PC-9 (cell line): ENCODE results near the gene MYO1E. TPM values are rescaled to one million over a fixed set of nuclear protein-coding genes. Genes with fewer than 3 reads are reported as not detected.

Source experiments
- BruUV-seq: library from RNA; stranded (reverse); fragments of 400-500 nt; replicated peaks from 2 replicates; lab custom pipeline; 2021; lab: Mats Ljungman, UMichigan
- CTCF ChIA-PET: fragments of 300-600 bp; sonication (Branson Sonifier 250); formaldehyde crosslinking; loops from one replicate; lab custom pipeline; 2022; ENCODE audit warnings: antibody characterized with exemption; lab: Charles Lee
- POLR2A ChIA-PET: fragments of 300-600 bp; sonication (Branson Sonifier 250); formaldehyde crosslinking; loops from one replicate; lab custom pipeline; 2022; ENCODE audit warnings: antibody characterized with exemption; ENCODE audit not compliant: unreplicated experiment; lab: Charles Lee
- DNase-seq, 2 experiments: peaks; one replicate each; pipeline versions ENCODE4 v3.0.0 to v3.0.0-alpha.2; 2015 to 2022; ENCODE audit warnings: mixed read lengths in 1 of 2
- H2AFZ ChIP-seq: fragments of 200-600 bp; sonication (generic); 2 replicates; pipeline ENCODE4 v1.8.1; 2017; ENCODE audit warnings: antibody characterized with exemption
- H3F3A ChIP-seq: fragments of 200-600 bp; sonication (generic); 2 replicates; pipeline ENCODE4 v1.8.1; 2017; ENCODE audit warnings: antibody characterized with exemption, mild to moderate bottlenecking, low read depth; ENCODE audit not compliant: insufficient read depth
- H3K27ac ChIP-seq: fragments of 200-600 bp; sonication (generic); 2 replicates; pipeline ENCODE4 v1.6.1; 2016; ENCODE audit warnings: mixed run types
- H3K27me3 ChIP-seq: fragments of 200-600 bp; sonication (generic); 2 replicates; pipeline ENCODE4 v1.6.1; 2016; ENCODE audit warnings: low read depth, mixed run types; ENCODE audit not compliant: insufficient read depth
- H3K36me3 ChIP-seq: fragments of 200-600 bp; sonication (generic); 2 replicates; pipeline ENCODE4 v1.6.1; 2016; ENCODE audit warnings: low read depth, mixed run types
- H3K4me1 ChIP-seq: fragments of 200-600 bp; sonication (generic); replicated peaks from 2 replicates; pipeline ENCODE4 v1.6.1; 2016; ENCODE audit warnings: mixed run types; ENCODE audit not compliant: insufficient read depth
- H3K4me2 ChIP-seq: fragments of 200-600 bp; sonication (generic); 2 replicates; pipeline ENCODE4 v1.6.1; 2017; ENCODE audit warnings: mixed run types
- H3K4me3 ChIP-seq: fragments of 200-600 bp; sonication (generic); 2 replicates; pipeline ENCODE4 v1.6.1; 2016; ENCODE audit warnings: mixed run types
- H3K79me2 ChIP-seq: fragments of 200-600 bp; sonication (generic); 2 replicates; pipeline ENCODE4 v1.6.1; 2017; ENCODE audit warnings: low read depth, mixed run types
- H3K9me2 ChIP-seq: fragments of 200-600 bp; sonication (generic); 2 replicates; pipeline ENCODE4 v1.8.1; 2017; ENCODE audit warnings: mild to moderate bottlenecking; ENCODE audit not compliant: insufficient read depth
- H3K9me3 ChIP-seq: fragments of 200-600 bp; sonication (generic); 2 replicates; pipeline ENCODE4 v1.8.1; 2016; ENCODE audit warnings: low read depth; ENCODE audit not compliant: insufficient read depth
- H4K20me1 ChIP-seq: fragments of 200-600 bp; sonication (generic); 2 replicates; pipeline ENCODE4 v1.8.1; 2017; ENCODE audit not compliant: insufficient read depth
- EZH2 ChIP-seq: fragments of 200-600 bp; sonication (generic); IDR thresholded peaks from 2 replicates; pipeline ENCODE4 v1.8.0; 2017; ENCODE audit warnings: antibody characterized with exemption, low read depth
- intact Hi-C: fragments of 100-400 bp; cut with micrococcal nuclease; formaldehyde crosslinking; loops from one replicate; pipeline ENCODE4 v1.10.0; 2022; ENCODE audit not compliant: unreplicated experiment
- total RNA-seq: library from RNA; stranded (reverse); gene quantifications from 2 replicates; pipeline ENCODE4 v1.2.3, GENCODE V29; 2021
- TF ChIP-seq, protein P1 (sequence below): fragments of 200-600 bp; sonication (generic); conservative IDR thresholded peaks from 2 replicates; pipeline ENCODE4 v1.6.1; 2017; ENCODE audit warnings: mixed run types, antibody characterized with exemption, mild to moderate bottlenecking, moderate library complexity

MYO1E gene
- total RNA-seq, 1 experiment from 2014 or later, result 156 TPM

DNA sequence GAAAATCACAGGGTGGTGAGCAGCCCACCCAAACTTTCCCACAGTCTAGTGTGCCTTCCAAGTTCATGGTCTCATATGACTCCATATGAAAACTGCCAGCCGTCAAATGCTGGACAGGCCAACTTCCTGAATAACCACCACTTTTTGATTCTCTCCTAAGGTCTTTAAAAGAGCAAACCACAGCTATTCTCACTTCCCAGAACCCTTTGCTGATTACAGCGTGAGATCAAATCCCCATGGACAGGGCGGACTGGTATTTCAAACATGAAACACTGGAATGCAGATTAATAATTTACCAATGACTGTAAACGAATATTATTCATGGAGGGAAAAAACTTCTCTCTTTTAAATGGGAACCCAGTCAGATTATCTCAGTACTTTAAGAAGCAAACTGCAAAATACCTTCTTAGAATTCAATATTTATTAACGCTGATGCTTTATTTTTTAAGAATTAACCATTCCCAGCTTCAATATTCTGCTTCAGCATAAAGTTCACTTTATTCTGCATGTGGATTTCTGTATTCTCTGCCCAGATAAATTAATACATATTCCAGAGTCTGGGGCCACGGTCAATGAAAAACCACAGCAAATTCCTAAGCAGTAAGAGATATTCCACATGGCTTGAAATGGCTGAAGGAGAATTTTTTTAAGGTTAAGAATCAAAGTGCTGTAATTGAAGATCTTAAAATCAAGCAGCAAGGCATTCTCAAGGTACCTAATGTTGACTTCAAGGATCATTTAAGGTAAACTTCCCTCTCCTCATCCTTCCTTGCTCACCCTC is 42.9 kb downstream of the MYO1E start:
- CTCF ChIA-PET, result no interaction called here
- no peak overlapping the region for H3K4me3 ChIP-seq
- no peak overlapping the region for H2AFZ ChIP-seq
- H3K9me2 ChIP-seq, result no peaks in the 10 kb centered on the region
- peaks cover 18% of the 10 kb centered on the region for H4K20me1 ChIP-seq
- H3K9me3 ChIP-seq, result no peaks in the 10 kb centered on the region
- H3K36me3 ChIP-seq, result no peaks in the 10 kb centered on the region
- H3K4me1 ChIP-seq, result no peaks in the 10 kb centered on the region
- DNase-seq, result no peak
- POLR2A ChIA-PET, result no interaction called here
- no peak overlapping the region for H3K27ac ChIP-seq
- no TSS peak for BruUV-seq
- H3F3A ChIP-seq, result peaks cover 12% of the 10 kb centered on the region; the same call in 1 of the 2 replicates
- intact Hi-C loops, result no loop called here
- no peak overlapping the region for H3K4me2 ChIP-seq
- no peaks in the 10 kb centered on the region for H3K27me3 ChIP-seq
- peaks cover 99% of the 10 kb centered on the region for H3K79me2 ChIP-seq
- TF ChIP-seq, protein P1, sequence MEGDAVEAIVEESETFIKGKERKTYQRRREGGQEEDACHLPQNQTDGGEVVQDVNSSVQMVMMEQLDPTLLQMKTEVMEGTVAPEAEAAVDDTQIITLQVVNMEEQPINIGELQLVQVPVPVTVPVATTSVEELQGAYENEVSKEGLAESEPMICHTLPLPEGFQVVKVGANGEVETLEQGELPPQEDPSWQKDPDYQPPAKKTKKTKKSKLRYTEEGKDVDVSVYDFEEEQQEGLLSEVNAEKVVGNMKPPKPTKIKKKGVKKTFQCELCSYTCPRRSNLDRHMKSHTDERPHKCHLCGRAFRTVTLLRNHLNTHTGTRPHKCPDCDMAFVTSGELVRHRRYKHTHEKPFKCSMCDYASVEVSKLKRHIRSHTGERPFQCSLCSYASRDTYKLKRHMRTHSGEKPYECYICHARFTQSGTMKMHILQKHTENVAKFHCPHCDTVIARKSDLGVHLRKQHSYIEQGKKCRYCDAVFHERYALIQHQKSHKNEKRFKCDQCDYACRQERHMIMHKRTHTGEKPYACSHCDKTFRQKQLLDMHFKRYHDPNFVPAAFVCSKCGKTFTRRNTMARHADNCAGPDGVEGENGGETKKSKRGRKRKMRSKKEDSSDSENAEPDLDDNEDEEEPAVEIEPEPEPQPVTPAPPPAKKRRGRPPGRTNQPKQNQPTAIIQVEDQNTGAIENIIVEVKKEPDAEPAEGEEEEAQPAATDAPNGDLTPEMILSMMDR, result no peak
- no peak for TF ChIP-seq EZH2

DNA sequence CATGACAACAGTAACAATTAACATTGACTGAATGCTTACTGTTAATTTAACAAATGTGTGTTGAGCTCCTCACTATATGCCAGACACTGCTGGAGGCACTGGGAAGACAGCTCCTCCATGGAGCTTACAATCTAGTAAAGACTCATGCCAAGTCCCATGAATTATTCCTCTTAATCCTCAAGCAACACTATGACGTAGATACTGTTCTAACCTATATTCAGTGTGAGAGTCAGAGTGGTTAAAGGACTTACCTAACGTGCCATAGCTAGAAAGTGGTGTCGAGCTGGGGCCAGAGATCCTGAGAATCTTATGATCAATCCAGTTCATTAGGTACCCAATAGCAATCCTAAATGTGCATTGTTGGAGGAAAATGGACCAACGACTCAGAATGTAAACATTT is 43.6 kb downstream of the MYO1E start:
- peaks cover 18% of the 10 kb centered on the region for H4K20me1 ChIP-seq
- CTCF ChIA-PET, result no interaction called here
- no peaks in the 10 kb centered on the region for H3K4me1 ChIP-seq
- POLR2A ChIA-PET, result no interaction called here
- H2AFZ ChIP-seq, result no peak overlapping the region
- H3K4me3 ChIP-seq, result no peak overlapping the region
- H3K36me3 ChIP-seq, result no peaks in the 10 kb centered on the region
- no peaks in the 10 kb centered on the region for H3K27me3 ChIP-seq
- no peak overlapping the region for H3K27ac ChIP-seq
- no peak overlapping the region for H3K4me2 ChIP-seq
- H3F3A ChIP-seq, result peaks cover 12% of the 10 kb centered on the region; the same call in 1 of the 2 replicates
- TF ChIP-seq, protein P1, result no peak
- TF ChIP-seq EZH2, result no peak
- H3K9me2 ChIP-seq, result no peaks in the 10 kb centered on the region
- DNase-seq, result no peak
- H3K9me3 ChIP-seq, result no peaks in the 10 kb centered on the region
- H3K79me2 ChIP-seq, result peaks cover 99% of the 10 kb centered on the region
- BruUV-seq, result no TSS peak
- intact Hi-C loops, result no loop called here

DNA sequence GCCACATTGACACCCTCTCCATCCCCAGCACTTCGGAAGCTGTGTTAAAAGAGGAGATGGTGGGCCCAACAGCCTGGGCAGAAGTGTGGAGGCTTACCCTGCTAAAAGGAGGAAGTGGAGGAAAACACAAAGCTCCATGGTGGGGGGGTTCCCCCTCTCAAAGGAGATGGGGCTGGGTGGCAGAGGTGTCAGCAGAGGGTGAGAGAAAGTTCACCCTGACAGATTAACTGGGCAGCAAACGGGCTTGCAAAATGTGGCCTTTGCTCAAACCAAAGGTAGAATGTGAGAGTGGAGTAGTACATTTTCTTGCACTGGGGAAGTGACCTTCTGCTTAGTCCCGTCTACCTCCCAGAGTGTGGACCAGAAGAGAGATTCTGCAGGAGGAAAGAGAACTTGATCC is 44.7 kb downstream of the MYO1E start:
- Histone ChIP-seq H3K36me3 (no peaks in the 10 kb centered on the region), H3K9me3 (no peaks in the 10 kb centered on the region), H3K4me1 (no peaks in the 10 kb centered on the region), H3K4me3 (no peak overlapping the region), H3K79me2 (peaks cover 97% of the 10 kb centered on the region), H2AFZ (no peak overlapping the region), H3K27me3 (no peaks in the 10 kb centered on the region), H3K4me2 (no peak overlapping the region), H3F3A (0 out of 2 replicates have a peak, but pooled peaks cover 12% of the 10 kb centered on the region), H4K20me1 (peaks cover 13% of the 10 kb centered on the region), H3K27ac (no peak overlapping the region), H3K9me2 (no peaks in the 10 kb centered on the region)
- no TSS peak for BruUV-seq
- TF ChIP-seq, protein P1, result no peak
- intact Hi-C loops, result no loop called here
- CTCF ChIA-PET, result no interaction called here
- DNase-seq, result no peak
- POLR2A ChIA-PET, result no interaction called here
